Measurements from ENCODE around the gene IL3.

GRCh38 chr5:132064738-132065331 is 4.4 kb downstream of the IL3 start:
- TF ChIP-seq EZH2 (IDR thresholded peaks at IDR 0.05; ENCODE audit: borderline replicate concordance) (no peak), CTCF (IDR thresholded peaks at IDR 0.05; ENCODE audit: poor library complexity) (peak; percentile 76), EZH2phosphoT487 (IDR thresholded peaks at IDR 0.05; ENCODE audit: low read depth, severe bottlenecking, unreplicated experiment) (no peak)

All from hepatocyte (in vitro differentiated cells).